NCI-H2171 treated with DMSO at 0.1 percent for 48 hours (cell line): Measurements from ENCODE around the gene UBE2E1.
"Not testable (repeated sequence)": the region's sequence is repeated elsewhere in the genome, so short reads cannot be mapped to it uniquely, and the experiment has no call there.

ENCODE experiments used
- DNase-seq: peaks from one replicate; lab custom pipeline; 2025; lab: John Stamatoyannopoulos, UW

Gene UBE2E1

GRCh38 chr3:23917679-23918303, 112.0 kb downstream of the UBE2E1 start:
- DNase-seq, result peak; percentile 50

GRCh38 chr3:23918331-23918730, 112.6 kb downstream of the UBE2E1 start:
- DNase-seq, result not testable (repeated sequence)

GRCh38 chr3:23919628-23920027, 113.9 kb downstream of the UBE2E1 start:
- DNase-seq, result no peak

- no peak for DNase-seq
These were observed 114.4 kb downstream of the UBE2E1 start for GRCh38 chr3:23920151-23920655.

- DNase-seq, result no peak
These were observed 115.3 kb downstream of the UBE2E1 start for GRCh38 chr3:23921052-23921511.

GRCh38 chr3:23923786-23924185, 118.0 kb downstream of the UBE2E1 start:
- DNase-seq, result peak; percentile 76

GRCh38 chr3:23926246-23926645, 120.5 kb downstream of the UBE2E1 start:
- no peak for DNase-seq

GRCh38 chr3:23926736-23927135, 121.0 kb downstream of the UBE2E1 start:
- DNase-seq, result no peak

GRCh38 chr3:23928524-23928923, 122.8 kb downstream of the UBE2E1 start:
- peak; percentile 36 for DNase-seq

- DNase-seq, result no peak
These were observed 125.8 kb downstream of the UBE2E1 start for GRCh38 chr3:23931597-23931996.

GRCh38 chr3:23932571-23932970, 126.8 kb downstream of the UBE2E1 start:
- DNase-seq, result no peak

- DNase-seq, result no peak
These were observed 128.5 kb downstream of the UBE2E1 start for GRCh38 chr3:23934253-23934652.

GRCh38 chr3:23937296-23937695, 131.5 kb downstream of the UBE2E1 start:
- DNase-seq, result no peak

- no peak for DNase-seq
These were observed 132.9 kb downstream of the UBE2E1 start for GRCh38 chr3:23938688-23939087.

GRCh38 chr3:23940775-23941174, 135.0 kb downstream of the UBE2E1 start:
- DNase-seq, result no peak
